LoVo (cell line): ENCODE results near the gene SCLT1.

Experiments
- DNase-seq: peaks from one replicate; pipeline ENCODE4 v3.0.0-alpha.2; 2016; ENCODE audit warnings: low spot score

SCLT1 gene

DNA sequence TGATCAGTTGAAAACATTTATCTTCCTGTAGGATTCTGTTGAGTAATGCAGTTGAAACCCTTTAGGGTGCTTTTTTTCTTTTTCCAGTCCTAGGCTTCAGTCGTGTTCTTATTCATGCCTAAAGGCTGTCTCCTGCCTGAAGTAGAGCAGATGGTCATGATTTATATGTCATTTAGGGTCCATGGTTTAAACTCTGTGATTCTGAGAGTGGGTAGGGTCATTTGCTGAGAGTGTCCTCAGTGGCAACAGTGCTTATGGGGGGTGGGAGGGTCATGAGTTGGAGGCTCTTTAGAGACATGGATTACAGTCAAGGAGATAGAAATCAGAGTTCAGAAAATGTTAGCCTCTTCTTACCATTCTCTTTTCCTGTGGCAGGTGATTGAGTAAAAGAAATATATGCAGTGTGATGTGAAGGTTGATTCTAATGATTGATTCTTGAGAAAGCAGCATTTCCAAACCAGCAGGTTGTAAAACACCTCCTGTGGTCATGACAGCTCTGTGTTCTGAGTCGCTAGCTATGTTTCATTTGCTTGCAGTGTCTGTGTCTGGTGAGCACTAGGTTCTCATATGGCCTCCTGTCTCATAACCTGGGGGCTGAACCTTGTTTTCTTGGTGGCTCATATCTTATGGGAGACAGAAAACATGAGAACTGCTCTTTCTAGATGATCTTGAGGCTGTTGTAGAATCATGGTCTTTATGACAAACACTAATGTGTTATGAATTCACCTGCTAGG, 223.4 kb downstream of the SCLT1 start:
- no peak for DNase-seq

DNA sequence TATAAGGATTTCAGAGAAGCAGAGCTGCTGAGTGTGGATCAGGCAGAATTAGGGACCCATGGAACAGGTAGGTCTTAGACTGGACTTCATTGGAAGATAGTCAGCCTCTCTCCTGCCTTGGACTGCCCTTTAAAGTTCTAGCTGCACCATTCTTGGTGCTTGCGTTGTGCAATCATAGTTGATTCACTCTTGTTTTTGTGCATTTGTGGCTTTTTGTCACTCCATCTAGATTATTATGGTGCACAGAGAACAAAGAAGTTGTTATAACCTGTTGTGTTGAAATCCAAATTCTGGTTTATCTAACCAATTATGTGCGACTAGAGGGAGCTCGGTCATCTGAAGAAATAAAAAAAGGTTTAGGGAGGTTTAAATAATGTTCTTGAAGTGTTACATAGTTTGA, 224.6 kb downstream of the SCLT1 start:
- DNase-seq: no peak

DNA sequence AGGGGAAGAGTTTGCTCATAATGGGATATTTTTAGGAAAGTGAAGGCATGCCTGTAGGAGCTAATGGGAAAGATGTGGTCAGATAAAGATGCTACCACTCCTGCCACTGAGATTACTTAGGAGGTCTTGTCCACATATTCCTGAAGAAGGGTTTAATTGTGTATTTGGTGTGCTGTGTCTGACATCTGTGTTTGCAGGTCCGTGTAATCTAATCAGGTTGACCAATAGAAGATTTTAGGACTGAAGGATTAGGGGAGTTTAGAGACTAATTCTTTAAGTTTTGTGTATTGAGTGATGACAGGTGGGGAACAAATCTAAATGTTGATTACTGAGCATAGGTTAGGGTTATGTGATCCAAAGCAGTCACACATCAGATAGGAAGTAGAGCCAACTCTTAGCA, 226.6 kb downstream of the SCLT1 start:
- no peak for DNase-seq

DNA sequence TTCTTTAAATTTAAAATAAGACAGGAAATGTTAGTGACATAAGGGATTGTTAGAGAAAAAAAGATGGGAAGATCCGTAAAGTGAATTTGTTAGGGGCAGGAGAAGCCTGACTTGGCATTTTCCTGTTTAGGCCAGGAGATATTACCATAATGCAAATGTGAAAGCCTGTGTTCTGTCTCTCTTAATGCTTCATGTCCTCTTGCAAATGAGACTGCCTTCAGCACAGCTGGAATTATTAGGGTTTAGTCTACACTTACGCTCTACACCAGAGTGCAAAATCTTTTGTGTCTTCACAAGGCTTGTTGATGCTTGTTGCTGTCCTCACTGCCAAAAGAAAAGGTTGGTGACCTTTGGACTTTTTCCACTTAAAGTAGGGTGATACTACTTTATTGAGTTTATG, 227.1 kb downstream of the SCLT1 start:
- DNase-seq: no peak

DNA sequence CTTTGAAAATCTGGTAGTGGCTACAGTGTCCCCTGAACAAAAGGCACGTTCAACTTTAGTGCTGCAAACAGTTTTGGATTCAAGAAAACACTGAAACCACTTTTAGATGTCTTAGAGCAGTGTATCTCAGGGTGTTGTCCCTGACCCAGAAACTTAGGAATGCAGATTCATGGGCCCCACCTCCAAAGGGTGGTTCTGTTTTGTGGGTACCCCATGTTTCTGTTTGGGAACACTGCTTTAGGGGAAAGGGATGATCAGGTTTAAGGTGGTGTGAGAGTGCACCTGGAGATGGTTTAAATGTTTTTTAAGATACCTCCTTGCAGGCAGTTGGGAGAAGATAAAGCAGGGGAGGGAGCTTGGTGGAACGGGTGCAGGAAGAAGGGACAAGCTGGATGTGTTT, 228.2 kb downstream of the SCLT1 start:
- DNase-seq: no peak

DNA sequence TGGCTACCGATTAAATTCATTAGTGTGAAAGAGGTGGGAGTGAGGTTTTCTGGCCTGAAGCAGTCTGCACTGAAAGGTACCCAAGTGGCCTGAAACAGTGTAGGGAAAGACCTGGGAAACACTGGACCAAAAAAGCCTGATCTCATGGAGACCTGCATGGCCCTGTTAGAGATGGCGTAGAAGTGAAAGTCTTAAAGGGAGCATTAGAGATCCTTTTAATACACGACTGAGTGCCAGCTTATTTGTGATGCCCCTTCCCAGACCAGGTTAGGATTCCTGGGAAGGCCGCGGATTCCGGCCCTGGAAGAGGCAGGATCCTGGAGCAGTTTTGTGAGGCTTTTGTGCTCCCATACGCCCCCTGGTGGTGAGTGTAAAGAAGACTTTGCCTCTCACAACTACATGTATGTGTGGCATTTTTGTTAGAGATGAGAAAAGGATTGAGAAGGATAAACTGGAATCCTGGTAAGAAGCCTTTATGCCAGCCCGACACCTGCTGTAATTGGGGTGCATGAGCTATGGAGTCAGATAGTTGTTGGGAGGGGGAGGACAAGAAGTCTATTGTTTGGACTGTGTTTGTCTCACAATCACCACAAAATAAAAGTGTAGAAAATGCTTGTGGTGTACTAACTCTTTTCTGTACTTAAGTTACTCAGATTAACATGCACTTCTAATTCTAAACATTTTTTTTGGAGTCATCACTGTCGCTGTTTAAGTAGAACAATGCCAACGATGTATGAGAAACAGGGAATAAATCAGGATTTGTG, 229.8 kb downstream of the SCLT1 start:
- peak; percentile 66 for DNase-seq

DNA sequence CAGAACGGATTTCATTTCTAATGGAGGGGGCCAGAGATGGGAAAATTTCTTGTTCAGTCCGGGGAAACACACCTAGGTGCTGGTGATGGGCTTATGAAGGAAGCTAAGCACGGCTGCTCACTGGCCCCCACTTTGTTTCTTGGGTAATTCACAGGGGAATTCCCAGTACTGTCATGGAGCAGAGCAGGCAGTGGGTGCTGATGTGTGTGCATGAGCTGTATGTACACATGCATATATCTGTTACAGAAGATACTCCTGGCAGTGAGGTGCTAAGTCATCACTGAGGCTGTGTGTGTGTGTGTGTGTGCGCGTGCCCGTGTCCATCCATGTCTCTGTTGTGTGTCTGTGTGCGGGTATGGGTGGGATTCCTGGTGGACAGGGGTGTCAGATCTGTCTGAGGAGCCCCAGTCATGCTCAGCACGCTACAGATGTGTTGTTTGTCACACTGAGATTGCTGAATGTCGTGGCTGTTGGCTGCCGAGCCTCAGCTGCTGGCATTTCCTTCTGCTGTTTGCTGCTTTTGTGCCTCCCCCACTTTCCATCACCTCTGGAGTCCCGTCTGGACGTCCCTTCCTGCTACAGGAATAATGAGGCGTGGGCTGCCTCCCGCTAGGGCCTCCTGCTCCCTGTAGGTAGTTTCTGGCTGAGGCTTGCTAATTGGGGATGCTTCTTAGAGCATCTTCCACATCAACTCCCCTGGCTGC, 230.6 kb downstream of the SCLT1 start:
- DNase-seq: no peak

DNA sequence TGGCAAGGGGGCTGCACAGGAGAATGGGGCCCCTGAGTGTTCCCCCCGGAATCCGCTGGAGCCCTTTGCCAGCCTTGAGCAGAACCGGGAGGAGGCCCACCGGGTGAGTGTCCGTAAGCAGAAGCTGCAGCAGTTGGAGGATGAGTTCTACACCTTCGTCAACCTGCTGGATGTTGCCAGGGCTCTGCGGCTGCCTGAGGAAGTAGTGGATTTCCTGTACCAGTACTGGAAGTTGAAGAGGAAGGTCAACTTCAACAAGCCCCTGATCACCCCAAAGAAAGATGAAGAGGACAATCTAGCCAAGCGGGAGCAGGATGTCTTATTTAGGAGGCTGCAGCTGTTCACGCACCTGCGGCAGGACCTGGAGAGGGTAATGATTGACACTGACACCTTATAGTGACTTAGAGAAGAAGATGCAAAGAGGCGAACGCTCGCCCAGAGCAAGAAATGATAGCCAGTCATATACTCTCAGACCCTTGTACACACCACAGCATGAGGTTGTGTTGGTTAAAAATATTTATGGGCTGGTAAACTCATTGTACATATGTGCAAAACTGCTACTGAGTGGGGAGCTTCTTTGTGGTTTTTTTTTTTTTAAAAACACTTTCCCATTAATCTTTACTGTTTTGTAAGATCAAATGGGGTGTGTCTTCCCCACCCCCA, 231.4 kb downstream of the SCLT1 start:
- DNase-seq: no peak

DNA sequence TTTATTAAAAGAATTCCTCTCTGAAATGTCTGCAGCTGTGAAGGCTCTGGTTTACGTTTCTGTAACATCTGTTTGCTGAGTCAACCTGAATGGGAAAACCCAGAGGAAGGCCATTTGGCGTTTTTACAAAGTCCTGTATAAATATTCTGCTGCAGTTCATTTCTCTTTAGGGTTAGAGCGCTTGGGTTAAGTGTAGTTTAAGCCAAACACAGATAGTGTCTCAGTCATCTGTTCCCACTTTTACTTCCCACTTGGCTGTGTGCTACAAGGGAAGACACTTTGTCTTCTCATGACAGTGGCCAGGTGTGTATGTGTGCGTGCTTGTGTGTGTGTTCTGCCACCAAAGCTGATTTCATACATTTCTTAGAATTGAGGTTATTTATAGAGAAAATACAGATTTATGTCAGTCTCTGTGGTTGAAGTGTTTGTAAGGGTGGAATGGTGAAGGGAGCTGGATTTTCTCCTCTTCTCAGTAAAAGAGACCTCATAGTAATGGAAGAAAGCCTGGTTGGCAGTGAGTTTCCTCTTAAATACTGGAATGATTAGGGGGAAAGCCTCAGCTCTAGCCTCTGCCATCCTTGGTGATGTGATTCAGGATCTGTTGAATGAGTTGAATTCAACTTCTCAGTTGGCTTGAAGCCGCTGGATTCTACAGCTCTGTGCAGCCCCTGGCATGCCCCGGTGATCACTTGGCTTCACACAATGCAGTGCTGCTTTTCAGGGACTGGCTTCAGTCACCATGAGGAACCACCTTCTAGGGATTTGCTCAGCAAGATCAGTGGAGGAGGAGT, 233.3 kb downstream of the SCLT1 start:
- DNase-seq: no peak

DNA sequence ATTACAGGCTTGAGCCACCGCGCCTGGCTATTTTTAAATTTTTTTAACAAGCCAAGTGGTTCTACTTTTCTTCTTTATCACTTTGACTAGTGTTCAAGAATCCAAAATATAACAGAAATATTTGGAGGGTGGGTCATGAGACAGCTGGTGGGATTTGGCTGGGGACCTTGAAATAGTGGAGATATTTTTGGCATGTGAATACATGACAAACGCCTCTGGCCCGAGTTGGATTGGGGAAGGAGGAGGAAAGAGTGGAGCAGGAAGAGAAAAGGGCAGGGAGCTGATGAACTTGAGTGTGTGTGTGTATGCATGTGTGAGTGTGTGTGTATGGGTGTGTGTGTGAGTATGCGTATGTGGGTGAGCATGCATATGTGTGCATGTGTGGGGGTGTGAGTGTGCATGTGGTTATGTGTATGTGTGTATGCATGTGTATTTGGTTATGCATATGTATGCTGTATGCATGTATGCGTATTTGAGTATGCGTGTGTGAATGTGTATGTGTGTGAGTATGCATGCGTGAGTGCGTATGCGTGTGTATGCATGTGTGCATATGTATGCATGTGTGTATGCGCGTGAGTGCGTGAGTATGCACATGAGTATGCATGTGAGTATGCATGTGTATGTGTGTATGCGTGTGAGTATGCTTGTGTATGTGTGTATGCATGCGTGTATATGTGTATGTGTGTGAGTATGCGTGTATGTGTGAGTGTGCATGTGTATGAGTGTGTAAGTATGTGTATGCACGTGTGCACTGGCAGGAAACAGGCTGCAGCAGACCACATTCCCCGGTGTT, 234.3 kb downstream of the SCLT1 start:
- no peak for DNase-seq

DNA sequence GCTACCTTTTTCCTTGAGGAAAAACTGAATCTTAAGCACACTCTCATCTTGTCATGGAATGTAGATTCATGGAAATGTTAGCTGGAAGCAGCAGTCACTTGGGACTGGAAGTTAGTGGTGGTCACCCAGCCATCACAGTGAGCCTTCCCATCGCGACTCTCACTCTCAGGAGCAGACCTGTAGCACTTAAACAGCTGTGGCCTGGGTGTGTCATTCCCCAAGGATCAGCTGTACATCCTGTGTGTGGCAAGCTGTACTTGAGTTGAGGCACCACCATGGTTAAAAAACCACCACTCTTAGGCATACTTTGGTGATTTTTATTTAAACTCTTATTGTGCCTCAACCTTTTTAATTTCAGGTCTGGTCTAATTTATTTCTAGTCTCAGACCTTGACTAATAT, 237.1 kb downstream of the SCLT1 start:
- DNase-seq: no peak

DNA sequence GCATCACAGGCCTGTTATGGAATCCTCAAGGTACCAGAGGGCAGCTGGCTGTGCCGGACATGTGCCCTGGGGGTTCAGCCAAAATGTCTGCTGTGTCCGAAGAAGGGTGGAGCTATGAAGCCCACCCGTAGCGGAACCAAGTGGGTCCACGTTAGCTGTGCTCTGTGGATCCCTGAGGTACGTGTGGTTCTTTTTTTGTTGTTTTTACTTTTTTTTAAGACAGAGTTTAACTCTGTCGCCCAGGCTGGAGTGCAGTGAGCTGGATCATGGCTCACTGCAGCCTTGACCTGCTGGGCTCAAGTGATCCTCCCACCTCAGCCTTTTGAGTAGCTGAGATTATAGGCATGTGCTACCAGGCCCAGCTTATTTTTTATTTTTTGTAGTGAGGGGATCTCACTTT, 237.7 kb downstream of the SCLT1 start:
- DNase-seq: no peak

DNA sequence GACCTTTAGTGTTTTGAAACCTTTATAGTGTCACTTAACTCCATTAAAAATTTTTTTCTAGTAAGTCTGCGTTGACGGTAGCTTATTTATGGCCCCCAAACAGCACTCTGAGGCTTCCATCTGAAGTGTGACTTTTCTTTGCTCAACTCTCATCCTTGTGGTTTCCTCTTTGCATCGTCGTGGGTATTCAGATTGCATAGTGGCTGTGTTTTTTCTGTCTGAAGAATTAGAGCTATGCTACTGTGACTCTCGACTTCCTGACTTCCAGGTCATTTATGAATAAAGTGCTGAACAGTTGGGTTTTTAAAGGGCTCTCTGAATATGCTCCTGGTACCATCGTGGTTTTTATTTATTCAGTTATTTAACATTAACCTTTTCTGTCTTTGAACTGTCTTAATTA, 238.9 kb downstream of the SCLT1 start:
- DNase-seq: no peak

DNA sequence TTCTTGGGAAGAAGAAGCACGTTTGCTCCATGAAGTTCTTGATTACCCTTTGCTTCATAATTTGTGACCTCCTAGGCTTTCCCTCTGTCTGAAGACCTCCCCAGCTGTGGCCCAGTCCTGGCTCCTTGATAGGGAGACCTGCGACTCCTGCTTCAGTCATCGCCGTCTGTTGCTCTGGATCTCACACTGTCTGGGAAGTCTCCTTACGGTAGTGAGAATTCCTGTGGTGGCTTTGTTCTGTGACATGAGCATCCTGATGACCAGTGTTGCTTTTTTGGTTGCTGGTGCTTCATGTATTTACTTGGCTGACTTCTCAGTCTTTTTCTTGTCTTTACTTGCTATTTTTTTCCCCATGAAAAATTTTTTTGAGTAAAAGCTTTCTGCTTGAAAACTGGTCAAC, 239.6 kb downstream of the SCLT1 start:
- DNase-seq: no peak

DNA sequence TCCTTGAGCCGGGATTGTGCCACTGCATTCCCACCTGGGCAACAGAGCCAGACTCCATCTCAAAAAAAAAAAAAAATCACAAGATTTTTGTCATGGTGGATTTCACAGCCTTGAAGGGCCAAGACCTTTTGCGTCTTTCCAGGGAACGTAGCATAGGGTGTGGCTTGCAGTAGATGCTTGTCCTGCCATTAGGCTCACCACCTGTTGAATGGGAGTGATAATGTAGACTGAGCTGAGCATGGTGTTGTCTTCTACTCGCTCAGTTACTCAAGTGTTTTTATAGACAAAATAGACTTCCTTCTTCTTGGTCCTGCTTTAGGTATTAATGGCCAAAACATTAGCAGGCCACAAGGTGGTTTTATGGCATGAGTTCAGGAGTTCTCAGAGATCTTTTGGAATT, 243.1 kb downstream of the SCLT1 start:
- no peak for DNase-seq

DNA sequence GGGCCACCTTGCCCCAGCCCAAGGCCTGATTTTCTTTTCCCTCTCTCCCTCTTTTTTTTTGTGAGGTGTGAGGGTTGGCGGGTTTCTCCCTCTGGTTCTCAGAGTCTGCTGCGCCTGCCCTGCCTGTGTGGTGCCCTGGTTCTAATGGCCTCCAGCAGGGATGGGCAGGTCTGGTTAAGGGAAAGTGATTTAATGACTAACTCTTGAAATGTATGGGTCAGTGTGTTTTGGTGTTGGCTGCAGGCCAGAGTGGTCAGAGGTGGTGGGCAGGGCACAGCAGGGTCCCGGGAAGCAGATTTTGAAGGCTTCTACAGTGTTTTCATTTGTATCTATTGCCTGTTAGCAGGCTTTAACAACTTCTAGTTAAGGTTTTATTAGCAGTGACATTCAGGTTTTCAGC, 244.9 kb downstream of the SCLT1 start:
- DNase-seq: no peak

DNA sequence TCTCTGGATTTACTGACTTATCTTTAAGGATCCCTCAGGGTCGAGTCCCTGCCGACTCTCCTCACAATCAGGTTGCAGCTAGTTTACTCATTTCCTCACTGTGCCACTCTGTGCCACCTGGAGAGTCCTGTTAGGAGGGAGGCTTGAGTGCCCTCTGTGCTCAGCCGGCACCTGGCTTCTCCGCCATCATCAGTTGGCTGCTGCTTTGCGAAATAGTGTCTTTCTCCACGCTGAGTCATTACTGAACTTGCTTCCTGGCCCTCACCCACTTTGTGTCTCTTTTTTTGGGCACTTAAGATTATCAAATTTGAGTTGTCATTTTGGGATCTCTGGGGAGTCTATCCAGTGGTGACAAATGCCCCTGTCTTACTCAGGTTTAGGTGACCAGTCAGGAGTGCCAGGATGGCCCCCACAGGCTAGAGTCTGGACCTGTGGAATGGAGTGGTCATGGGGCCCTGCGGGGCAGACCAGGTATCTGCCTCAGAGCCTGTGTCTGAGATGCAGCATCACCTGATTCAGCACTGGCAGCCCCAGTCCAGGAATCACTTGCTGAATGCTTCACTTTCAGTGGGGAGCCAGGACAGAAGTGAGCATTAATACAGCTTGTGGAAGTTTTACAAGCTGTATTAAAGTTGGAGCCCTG, 246.1 kb downstream of the SCLT1 start:
- DNase-seq: no peak

DNA sequence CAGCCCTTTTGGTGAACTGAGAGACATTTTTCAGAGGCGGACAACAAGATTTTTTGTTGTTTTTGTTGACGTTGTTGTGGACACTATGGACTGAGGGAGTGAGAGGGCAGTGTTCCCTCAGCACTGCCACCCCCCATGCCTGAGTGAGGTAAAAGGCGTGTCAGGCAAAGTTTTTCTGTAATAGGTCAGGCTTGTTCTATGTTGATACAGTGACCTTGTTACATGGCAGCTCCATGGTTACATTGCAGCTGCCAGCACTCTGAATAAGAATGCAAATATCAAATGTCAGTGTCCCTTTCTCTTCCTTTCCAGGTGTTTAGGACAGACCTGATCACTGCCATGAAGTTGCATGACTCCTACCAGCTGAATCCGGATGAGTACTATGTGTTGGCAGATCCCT, 247.3 kb downstream of the SCLT1 start:
- no peak for DNase-seq

DNA sequence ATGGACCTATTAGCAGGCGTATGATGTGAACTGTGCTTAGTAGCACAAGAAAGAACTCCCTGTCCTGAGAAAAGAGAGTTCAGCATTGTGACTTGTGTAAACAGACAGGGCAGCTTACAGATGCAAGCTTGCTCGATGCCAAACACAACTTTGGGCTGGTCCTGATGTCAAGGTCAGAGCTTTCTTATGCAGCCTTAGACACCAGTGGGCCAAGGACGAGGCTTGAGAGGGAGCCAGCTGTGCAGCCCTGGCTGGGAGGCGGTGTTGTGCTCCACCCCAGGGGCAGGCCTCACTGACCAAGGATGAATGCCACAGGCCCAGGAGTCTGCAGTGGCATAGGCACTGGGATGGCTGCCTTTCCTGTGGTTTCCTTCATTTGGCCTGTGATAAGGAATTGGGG, 248.4 kb downstream of the SCLT1 start:
- DNase-seq: no peak

DNA sequence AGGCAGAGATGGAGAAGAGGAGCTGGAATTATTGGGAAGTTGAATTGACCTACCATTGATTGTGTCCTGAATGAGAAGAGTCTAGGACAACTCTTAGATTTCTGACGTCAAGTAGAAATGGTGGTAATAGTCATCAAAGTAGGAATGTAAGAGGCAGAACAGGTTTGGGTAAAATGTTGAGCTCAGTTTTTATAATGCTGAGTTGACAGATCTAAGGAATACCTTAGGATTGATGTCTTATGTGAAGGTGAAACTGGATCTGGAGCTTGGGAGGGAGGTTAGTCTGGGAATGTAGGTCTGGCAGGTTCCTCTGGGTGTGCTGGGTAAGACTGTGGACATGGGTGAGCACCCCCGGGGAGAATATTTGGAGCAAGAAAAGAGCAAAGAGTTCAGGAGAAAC, 251.9 kb downstream of the SCLT1 start:
- DNase-seq: no peak
